ENCODE data around the gene PTHLH. TPM values are rescaled to one million over a fixed set of nuclear protein-coding genes. Genes with fewer than 3 reads are reported as not detected.

PTHLH gene
- total RNA-seq, 1 experiment from 2014 or later, result not detected

DNA sequence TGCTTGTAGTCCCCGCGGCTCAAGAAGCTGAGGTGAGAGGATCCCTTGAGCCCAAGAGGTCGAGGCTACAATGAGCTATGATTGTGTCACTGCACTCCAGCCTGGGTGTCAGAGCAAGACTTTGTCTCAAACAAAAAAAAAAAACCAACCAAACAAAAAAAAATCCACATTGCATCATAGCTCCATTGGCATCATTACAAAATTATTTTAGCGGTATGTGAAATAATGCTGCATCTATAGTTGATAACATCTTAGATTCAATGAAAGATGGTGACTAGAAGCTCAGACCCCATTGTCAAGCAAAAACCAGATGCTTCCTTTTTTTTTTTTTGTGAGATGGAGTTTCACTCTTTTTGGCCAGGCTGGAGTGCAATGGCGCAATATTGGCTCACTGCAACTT lies 14.8 kb upstream of the PTHLH start (continued):
- TF ChIP-seq, protein P1, sequence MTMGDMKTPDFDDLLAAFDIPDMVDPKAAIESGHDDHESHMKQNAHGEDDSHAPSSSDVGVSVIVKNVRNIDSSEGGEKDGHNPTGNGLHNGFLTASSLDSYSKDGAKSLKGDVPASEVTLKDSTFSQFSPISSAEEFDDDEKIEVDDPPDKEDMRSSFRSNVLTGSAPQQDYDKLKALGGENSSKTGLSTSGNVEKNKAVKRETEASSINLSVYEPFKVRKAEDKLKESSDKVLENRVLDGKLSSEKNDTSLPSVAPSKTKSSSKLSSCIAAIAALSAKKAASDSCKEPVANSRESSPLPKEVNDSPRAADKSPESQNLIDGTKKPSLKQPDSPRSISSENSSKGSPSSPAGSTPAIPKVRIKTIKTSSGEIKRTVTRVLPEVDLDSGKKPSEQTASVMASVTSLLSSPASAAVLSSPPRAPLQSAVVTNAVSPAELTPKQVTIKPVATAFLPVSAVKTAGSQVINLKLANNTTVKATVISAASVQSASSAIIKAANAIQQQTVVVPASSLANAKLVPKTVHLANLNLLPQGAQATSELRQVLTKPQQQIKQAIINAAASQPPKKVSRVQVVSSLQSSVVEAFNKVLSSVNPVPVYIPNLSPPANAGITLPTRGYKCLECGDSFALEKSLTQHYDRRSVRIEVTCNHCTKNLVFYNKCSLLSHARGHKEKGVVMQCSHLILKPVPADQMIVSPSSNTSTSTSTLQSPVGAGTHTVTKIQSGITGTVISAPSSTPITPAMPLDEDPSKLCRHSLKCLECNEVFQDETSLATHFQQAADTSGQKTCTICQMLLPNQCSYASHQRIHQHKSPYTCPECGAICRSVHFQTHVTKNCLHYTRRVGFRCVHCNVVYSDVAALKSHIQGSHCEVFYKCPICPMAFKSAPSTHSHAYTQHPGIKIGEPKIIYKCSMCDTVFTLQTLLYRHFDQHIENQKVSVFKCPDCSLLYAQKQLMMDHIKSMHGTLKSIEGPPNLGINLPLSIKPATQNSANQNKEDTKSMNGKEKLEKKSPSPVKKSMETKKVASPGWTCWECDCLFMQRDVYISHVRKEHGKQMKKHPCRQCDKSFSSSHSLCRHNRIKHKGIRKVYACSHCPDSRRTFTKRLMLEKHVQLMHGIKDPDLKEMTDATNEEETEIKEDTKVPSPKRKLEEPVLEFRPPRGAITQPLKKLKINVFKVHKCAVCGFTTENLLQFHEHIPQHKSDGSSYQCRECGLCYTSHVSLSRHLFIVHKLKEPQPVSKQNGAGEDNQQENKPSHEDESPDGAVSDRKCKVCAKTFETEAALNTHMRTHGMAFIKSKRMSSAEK (CRISPR knock-in tag; IDR thresholded peaks at IDR 0.05; ENCODE audit: borderline replicate concordance), result no peak
- TF ChIP-seq ZNF263 (CRISPR knock-in tag; IDR thresholded peaks at IDR 0.05; ENCODE audit: low read depth), result no peak
- TF ChIP-seq NFATC4 (CRISPR knock-in tag; IDR thresholded peaks at IDR 0.05), result no peak
- no peak for TF ChIP-seq FOXJ3 (CRISPR knock-in tag; IDR thresholded peaks at IDR 0.05; ENCODE audit: borderline replicate concordance)
- TF ChIP-seq GABPB1 (CRISPR knock-in tag; IDR thresholded peaks at IDR 0.05), result no peak
- TF ChIP-seq, protein P2, sequence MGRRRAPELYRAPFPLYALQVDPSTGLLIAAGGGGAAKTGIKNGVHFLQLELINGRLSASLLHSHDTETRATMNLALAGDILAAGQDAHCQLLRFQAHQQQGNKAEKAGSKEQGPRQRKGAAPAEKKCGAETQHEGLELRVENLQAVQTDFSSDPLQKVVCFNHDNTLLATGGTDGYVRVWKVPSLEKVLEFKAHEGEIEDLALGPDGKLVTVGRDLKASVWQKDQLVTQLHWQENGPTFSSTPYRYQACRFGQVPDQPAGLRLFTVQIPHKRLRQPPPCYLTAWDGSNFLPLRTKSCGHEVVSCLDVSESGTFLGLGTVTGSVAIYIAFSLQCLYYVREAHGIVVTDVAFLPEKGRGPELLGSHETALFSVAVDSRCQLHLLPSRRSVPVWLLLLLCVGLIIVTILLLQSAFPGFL (CRISPR knock-in tag; IDR thresholded peaks at IDR 0.05; ENCODE audit: borderline replicate concordance), result no peak
- TF ChIP-seq CREM (CRISPR knock-in tag; IDR thresholded peaks at IDR 0.05), result no peak
- TF ChIP-seq HMGXB4 (CRISPR knock-in tag; IDR thresholded peaks at IDR 0.05), result no peak
- TF ChIP-seq GTF2I (CRISPR knock-in tag; conservative IDR thresholded peaks at IDR 0.05), result no peak

DNA sequence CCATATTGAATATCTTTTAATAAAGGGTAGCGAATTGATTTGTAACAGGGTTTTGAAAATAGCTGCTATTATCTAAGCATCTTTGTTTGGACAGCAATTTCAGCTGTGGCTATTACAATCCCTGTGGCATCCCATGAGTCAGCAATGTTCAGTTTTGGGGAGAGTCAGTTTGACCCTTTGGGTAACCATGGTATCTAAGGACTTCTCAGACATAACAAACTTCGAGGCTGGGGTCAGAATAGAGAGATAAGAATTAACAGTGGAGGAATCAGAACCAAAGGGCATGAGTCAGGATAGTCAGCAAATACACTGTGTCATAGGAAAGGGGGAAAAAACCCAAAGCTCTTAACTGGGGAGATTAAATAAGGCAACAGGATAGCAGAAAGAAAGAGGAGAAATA lies 11.7 kb upstream of the PTHLH start:
- POLR2A ChIA-PET, result no interaction called here
- CTCF ChIA-PET, result no interaction called here
- peaks cover 10% of the 10 kb centered on the region for H3K27me3 Mint-ChIP-seq (ENCODE audit: low read depth)
- H3K4me1 Mint-ChIP-seq, result no peaks in the 10 kb centered on the region
- H3K9me3 Mint-ChIP-seq, result no peaks in the 10 kb centered on the region
- ATAC-seq, result no peak
- H3K27ac Mint-ChIP-seq, result no peak overlapping the region
- no peaks in the 10 kb centered on the region for H3K36me3 Mint-ChIP-seq
- no peak overlapping the region for H3K4me3 Mint-ChIP-seq
- no peak for DNase-seq (ENCODE audit: low spot score)
- TF ChIP-seq ZNF317 (CRISPR knock-in tag; IDR thresholded peaks at IDR 0.05; ENCODE audit: borderline replicate concordance, low read depth) (no peak), IRF2 (CRISPR knock-in tag; IDR thresholded peaks at IDR 0.05; ENCODE audit: borderline replicate concordance, low read depth) (no peak), ZNF423 (CRISPR knock-in tag; IDR thresholded peaks at IDR 0.05) (no peak), TP53 (CRISPR knock-in tag; IDR thresholded peaks at IDR 0.05) (no peak), CREM (CRISPR knock-in tag; IDR thresholded peaks at IDR 0.05) (no peak), NR2C2 (CRISPR knock-in tag; IDR thresholded peaks at IDR 0.05) (no peak), ATF3 (CRISPR knock-in tag; conservative IDR thresholded peaks at IDR 0.05) (no peak), E2F5 (CRISPR knock-in tag; IDR thresholded peaks at IDR 0.05) (no peak), FOXJ3 (CRISPR knock-in tag; IDR thresholded peaks at IDR 0.05; ENCODE audit: borderline replicate concordance) (no peak), MAX (CRISPR knock-in tag; IDR thresholded peaks at IDR 0.05) (no peak), ZNF232 (CRISPR knock-in tag; IDR thresholded peaks at IDR 0.05) (no peak), GRHL2 (CRISPR knock-in tag; IDR thresholded peaks at IDR 0.05; ENCODE audit: insufficient replicate concordance, severe bottlenecking) (no peak), ZBTB21 (CRISPR knock-in tag; IDR thresholded peaks at IDR 0.05; ENCODE audit: borderline replicate concordance) (no peak)
- TF ChIP-seq, protein P2 (CRISPR knock-in tag; IDR thresholded peaks at IDR 0.05; ENCODE audit: borderline replicate concordance), result no peak
- TF ChIP-seq, protein P1 (CRISPR knock-in tag; IDR thresholded peaks at IDR 0.05; ENCODE audit: borderline replicate concordance), result no peak
- TF ChIP-seq, protein P3, sequence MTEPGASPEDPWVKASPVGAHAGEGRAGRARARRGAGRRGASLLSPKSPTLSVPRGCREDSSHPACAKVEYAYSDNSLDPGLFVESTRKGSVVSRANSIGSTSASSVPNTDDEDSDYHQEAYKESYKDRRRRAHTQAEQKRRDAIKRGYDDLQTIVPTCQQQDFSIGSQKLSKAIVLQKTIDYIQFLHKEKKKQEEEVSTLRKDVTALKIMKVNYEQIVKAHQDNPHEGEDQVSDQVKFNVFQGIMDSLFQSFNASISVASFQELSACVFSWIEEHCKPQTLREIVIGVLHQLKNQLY (CRISPR knock-in tag; IDR thresholded peaks at IDR 0.05), result no peak
